C4-2B (cell line): ENCODE data around the gene WASF2.

Source experiments
- ZFX ChIP-seq: fragments of 450-650 bp; IDR thresholded peaks from 2 replicates; pipeline ENCODE4 v1.6.1; 2017
- TF ChIP-seq, protein P1 (sequence below): fragments of 450-650 bp; conservative IDR thresholded peaks from 2 replicates; pipeline ENCODE4 v1.5.1; 2017; ENCODE audit warnings: mild to moderate bottlenecking

DNA sequence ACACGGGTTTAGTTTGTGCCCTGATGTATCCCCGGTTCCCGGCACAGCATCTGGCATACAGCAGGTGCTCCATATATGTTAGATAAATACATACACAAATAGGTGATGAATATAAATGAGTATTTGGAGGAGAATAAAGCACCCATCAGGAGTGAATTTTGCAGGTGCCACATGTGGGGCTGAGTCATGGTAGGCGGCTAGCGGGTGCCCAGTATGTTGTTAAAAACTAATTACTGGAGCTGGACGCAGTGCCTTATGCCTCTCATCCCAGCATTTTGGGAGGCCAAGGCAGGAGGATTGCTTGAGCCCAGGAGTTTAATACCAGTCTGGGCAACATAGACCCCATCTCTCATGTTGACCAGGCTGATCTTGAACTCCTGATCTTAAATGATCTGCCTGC is 16.7 kb upstream of the WASF2 start:
- TF ChIP-seq, protein P1, sequence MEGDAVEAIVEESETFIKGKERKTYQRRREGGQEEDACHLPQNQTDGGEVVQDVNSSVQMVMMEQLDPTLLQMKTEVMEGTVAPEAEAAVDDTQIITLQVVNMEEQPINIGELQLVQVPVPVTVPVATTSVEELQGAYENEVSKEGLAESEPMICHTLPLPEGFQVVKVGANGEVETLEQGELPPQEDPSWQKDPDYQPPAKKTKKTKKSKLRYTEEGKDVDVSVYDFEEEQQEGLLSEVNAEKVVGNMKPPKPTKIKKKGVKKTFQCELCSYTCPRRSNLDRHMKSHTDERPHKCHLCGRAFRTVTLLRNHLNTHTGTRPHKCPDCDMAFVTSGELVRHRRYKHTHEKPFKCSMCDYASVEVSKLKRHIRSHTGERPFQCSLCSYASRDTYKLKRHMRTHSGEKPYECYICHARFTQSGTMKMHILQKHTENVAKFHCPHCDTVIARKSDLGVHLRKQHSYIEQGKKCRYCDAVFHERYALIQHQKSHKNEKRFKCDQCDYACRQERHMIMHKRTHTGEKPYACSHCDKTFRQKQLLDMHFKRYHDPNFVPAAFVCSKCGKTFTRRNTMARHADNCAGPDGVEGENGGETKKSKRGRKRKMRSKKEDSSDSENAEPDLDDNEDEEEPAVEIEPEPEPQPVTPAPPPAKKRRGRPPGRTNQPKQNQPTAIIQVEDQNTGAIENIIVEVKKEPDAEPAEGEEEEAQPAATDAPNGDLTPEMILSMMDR, result no peak
- TF ChIP-seq ZFX, result no peak
